Osteocyte (in vitro differentiated cells): ENCODE results near the gene LARGE2. TPM values are rescaled to one million over a fixed set of nuclear protein-coding genes. Genes with fewer than 3 reads are reported as not detected.
A peak's percentile ranks its signal among the peaks of the same experiment; 100 is the strongest.

ENCODE experiments used
- DNase-seq: peaks from one replicate; pipeline ENCODE4 v3.0.0; 2021; ENCODE audit warnings: mixed read lengths; ENCODE audit not compliant: unreplicated experiment; ENCODE audit errors: extremely low spot score
- H3K27ac Mint-ChIP-seq: one replicate; pipeline ENCODE4 v1.8.0; 2021; ENCODE audit warnings: mild to moderate bottlenecking, mixed read lengths; ENCODE audit not compliant: unreplicated experiment
- H3K27me3 Mint-ChIP-seq: one replicate; pipeline ENCODE4 v1.8.0; 2021; ENCODE audit warnings: mixed read lengths; ENCODE audit not compliant: unreplicated experiment
- H3K36me3 Mint-ChIP-seq: one replicate; pipeline ENCODE4 v1.8.0; 2021; ENCODE audit warnings: mixed read lengths; ENCODE audit not compliant: unreplicated experiment
- H3K4me1 Mint-ChIP-seq: one replicate; pipeline ENCODE4 v1.8.0; 2021; ENCODE audit warnings: mixed read lengths; ENCODE audit not compliant: unreplicated experiment
- H3K4me3 Mint-ChIP-seq: one replicate; pipeline ENCODE4 v1.8.0; 2021; ENCODE audit warnings: mild to moderate bottlenecking, moderate library complexity, mixed read lengths; ENCODE audit not compliant: unreplicated experiment
- H3K9me3 Mint-ChIP-seq: one replicate; pipeline ENCODE4 v1.8.0; 2021; ENCODE audit warnings: mixed read lengths; ENCODE audit not compliant: unreplicated experiment
- total RNA-seq: library from RNA; stranded (reverse); gene quantifications from 2 replicates; pipeline ENCODE4 v1.2.1, GENCODE V29; 2021
- TF ChIP-seq, protein P1 (sequence below): fragments of 200-600 bp; sonication (generic); IDR thresholded peaks from 2 replicates; pipeline ENCODE4 v1.5.0; 2021; ENCODE audit warnings: antibody characterized with exemption, mild to moderate bottlenecking, moderate library complexity

LARGE2 gene
- total RNA-seq, 1 donor from 2014 or later, result not detected

DNA sequence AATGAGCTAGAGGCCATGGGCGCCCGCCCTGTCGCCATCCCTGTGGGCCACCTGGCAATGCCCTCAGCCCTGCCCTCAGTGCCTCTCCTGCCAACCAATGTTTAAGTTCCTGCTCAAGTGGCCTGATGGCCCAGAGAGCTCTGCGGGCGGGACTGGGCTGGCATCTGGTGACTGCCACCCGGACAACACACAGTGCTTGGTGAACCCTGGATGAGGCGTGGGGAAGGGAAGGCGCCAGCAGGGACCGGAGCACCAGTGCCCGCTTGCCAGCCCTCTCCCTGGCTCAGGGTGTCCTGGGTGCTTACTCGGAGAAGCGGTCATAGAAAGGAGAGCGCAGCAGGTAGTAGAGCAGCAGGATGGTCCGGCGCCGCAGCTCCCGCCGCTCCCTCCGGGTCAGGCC lies 8.9 kb upstream of the LARGE2 start:
- no peak overlapping the region for H3K4me3 Mint-ChIP-seq
- no peaks in the 10 kb centered on the region for H3K27me3 Mint-ChIP-seq
- TF ChIP-seq, protein P1, sequence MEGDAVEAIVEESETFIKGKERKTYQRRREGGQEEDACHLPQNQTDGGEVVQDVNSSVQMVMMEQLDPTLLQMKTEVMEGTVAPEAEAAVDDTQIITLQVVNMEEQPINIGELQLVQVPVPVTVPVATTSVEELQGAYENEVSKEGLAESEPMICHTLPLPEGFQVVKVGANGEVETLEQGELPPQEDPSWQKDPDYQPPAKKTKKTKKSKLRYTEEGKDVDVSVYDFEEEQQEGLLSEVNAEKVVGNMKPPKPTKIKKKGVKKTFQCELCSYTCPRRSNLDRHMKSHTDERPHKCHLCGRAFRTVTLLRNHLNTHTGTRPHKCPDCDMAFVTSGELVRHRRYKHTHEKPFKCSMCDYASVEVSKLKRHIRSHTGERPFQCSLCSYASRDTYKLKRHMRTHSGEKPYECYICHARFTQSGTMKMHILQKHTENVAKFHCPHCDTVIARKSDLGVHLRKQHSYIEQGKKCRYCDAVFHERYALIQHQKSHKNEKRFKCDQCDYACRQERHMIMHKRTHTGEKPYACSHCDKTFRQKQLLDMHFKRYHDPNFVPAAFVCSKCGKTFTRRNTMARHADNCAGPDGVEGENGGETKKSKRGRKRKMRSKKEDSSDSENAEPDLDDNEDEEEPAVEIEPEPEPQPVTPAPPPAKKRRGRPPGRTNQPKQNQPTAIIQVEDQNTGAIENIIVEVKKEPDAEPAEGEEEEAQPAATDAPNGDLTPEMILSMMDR, result no peak
- H3K27ac Mint-ChIP-seq, result no peak overlapping the region
- peaks cover 13% of the 10 kb centered on the region for H3K4me1 Mint-ChIP-seq
- no peaks in the 10 kb centered on the region for H3K9me3 Mint-ChIP-seq
- no peak for DNase-seq
- no peaks in the 10 kb centered on the region for H3K36me3 Mint-ChIP-seq

DNA sequence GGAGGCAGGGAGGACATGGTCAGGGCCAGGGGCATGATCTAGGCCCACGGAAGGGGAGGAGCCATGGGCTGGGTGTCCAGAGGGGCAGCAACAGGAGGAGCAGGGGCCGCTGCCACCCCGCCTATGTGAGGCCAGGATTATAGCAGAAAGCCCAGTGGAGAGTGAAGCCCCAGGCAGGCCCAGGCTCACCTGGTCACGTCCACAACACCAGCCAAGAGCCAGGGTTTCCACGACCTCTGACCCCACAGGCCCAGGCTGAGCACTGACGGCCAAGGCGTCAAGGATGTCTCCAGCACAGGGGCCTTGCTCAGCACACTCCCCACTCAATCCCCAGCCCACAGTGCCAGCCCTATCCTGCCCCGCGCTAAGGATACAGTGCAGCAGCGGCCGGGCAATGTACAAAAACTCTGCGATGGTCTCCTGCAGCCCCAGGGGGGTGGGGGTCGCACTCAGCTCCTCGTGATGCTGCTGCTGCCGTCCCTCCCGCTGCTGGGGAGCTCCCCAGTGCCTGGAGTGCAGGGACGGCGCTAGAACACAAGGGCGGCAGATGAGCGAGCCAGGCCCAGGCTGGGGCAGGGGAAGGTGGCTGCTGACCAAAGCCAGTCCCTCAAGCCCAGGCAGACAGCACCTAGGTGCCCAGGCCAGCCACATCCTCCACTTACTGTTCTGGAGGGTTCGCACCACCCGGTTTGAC lies 8.4 kb upstream of the LARGE2 start:
- Mint-ChIP-seq H3K4me3 (no peak overlapping the region), H3K9me3 (no peaks in the 10 kb centered on the region), H3K4me1 (peaks cover 17% of the 10 kb centered on the region), H3K27ac (no peak overlapping the region), H3K36me3 (no peaks in the 10 kb centered on the region), H3K27me3 (no peaks in the 10 kb centered on the region)
- TF ChIP-seq, protein P1, result no peak
- no peak for DNase-seq

DNA sequence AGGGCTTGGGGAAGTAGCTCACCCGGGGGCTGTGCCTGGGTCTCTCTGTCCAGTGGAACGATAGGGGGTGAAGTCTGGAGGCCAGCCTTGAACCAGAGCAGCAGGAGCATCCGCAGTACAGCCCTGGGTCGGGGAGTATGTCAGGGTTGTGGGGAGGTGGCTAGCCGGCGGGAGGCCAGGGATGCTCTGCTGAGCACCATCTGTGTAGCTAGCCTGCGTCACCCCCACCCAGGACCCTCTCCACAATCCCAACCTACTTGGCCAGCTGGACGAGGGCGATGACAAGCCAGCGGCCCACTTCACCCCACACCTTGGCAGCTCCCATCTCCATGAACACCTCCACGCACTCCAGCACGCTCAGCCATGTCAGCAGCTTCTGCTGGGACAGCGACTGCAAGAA lies 7.0 kb upstream of the LARGE2 start:
- H3K27me3 Mint-ChIP-seq, result no peaks in the 10 kb centered on the region
- peaks cover 17% of the 10 kb centered on the region for H3K4me1 Mint-ChIP-seq
- no peaks in the 10 kb centered on the region for H3K9me3 Mint-ChIP-seq
- H3K4me3 Mint-ChIP-seq, result peak overlapping the region; percentile 38
- no peak for DNase-seq
- H3K27ac Mint-ChIP-seq, result no peak overlapping the region
- TF ChIP-seq, protein P1, result no peak
- H3K36me3 Mint-ChIP-seq, result no peaks in the 10 kb centered on the region

DNA sequence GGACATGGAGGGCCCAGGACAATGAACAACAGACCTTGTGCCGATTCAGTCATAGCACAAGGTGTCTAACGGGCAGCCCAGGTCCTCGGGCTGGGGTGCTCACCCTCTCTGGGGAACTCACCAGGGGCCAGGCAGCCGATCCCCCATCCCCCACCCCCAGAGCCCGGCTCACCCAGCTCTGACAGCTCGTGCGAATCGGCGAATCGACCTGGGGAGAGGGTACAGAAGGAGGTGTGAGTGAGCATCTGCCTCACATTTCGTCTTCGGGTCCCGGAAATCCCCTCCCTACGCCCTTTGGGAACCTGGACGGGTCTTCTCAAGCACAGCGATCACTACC lies 5.2 kb upstream of the LARGE2 start:
- Mint-ChIP-seq H3K4me1 (peaks cover 21% of the 10 kb centered on the region), H3K4me3 (peak overlapping the region; percentile 96), H3K36me3 (no peaks in the 10 kb centered on the region), H3K27me3 (peaks cover 10% of the 10 kb centered on the region), H3K9me3 (no peaks in the 10 kb centered on the region), H3K27ac (peak overlapping the region; percentile 98)
- TF ChIP-seq, protein P1, result no peak
- no peak for DNase-seq

DNA sequence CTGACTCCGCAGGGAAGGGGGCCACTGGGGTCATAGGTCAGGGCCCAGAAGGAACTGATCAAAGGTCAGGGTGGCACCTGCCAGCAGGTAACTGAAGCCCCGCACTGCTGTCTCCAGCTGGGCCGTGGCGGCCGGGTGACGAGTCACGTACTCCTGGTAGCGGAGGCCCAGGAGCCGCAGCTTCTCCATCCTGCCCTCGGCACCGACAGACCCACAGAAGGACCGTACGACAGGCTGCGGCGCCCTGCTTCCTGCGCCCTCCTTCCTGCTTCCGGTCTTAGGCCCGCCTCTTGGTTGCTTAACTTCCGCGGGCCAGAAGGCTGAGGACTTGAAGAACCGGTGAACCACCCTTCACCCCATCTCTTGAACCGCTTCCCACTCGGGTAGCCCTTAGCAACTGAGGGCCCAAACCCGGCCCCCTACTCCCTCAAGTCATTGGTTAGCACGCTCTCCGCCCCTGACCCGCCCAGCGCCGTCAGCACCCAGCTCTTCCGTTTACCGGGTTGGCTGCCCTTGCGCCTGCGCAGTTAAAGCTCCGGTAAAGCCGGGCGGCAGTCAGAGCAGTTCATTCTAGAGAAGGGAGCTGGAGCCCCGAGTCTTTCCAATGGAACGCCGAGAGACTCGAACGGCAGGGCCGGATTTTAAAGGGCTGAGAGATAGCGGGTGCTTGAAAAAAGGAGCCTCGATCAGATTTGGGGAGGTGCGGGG lies 4.7 kb upstream of the LARGE2 start, which contains the start of gene PEX16:
TSS of gene PEX16 (minus strand) at position 255 of the 708 bp plus-strand sequence. CDS start at position 189, 66 bp downstream.
- DNase-seq, result peak; percentile 99
- peaks cover 21% of the 10 kb centered on the region for H3K4me1 Mint-ChIP-seq
- H3K9me3 Mint-ChIP-seq, result no peaks in the 10 kb centered on the region
- peak within 1 kb of the TSS; percentile 98 for H3K27ac Mint-ChIP-seq
- TF ChIP-seq, protein P1, result no peak
- peak within 1 kb of the TSS; percentile 96 for H3K4me3 Mint-ChIP-seq
- H3K36me3 Mint-ChIP-seq, result no peaks in the 10 kb centered on the region
- peaks cover 10% of the 10 kb centered on the region for H3K27me3 Mint-ChIP-seq
